ENCODE measurements around the gene CD151. TPM values are rescaled to one million over a fixed set of nuclear protein-coding genes. Genes with fewer than 3 reads are reported as not detected.
A peak's percentile ranks its signal among the peaks of the same experiment; 100 is the strongest.

CD151 gene
- total RNA-seq, 2 donors from 2014 or later: 371 to 396 TPM

GRCh38 chr11:855796-856195 lies 23.0 kb downstream of the CD151 start:
- DNase-seq: no peak
- no peak for TF ChIP-seq CTCF (IDR thresholded peaks at IDR 0.05)
- H3K9ac ChIP-seq (ENCODE audit: low read depth in 2 of 2, low read length in 2 of 2): no peak overlapping the region
- no peak overlapping the region for H3K27ac ChIP-seq
- H3K4me3 ChIP-seq: no peak overlapping the region
- H3K36me3 ChIP-seq: no peaks in the 10 kb centered on the region
- peaks cover 6% of the 10 kb centered on the region for H3K27me3 ChIP-seq
- intact Hi-C loops (cut with DNase I): no loop called here
- peaks cover 6% of the 10 kb centered on the region for H3K4me1 ChIP-seq
- H3K9me3 ChIP-seq: no peaks in the 10 kb centered on the region

- H3K27ac ChIP-seq: no peak overlapping the region
- H3K9ac ChIP-seq (ENCODE audit: low read depth in 2 of 2, low read length in 2 of 2): no peak overlapping the region
- H3K4me3 ChIP-seq: no peak overlapping the region
- no peak for DNase-seq
- peaks cover under 1% of the 10 kb centered on the region for H3K27me3 ChIP-seq
- H3K4me1 ChIP-seq: peaks cover 6% of the 10 kb centered on the region
- H3K9me3 ChIP-seq: no peaks in the 10 kb centered on the region
- intact Hi-C loops (cut with DNase I): no loop called here
- TF ChIP-seq CTCF (IDR thresholded peaks at IDR 0.05): no peak
- no peaks in the 10 kb centered on the region for H3K36me3 ChIP-seq
Measured at GRCh38 chr11:856397-856796, 23.6 kb downstream of the CD151 start.

- intact Hi-C loops (cut with DNase I): no loop called here
- H3K27ac ChIP-seq: no peak overlapping the region
- H3K9me3 ChIP-seq: no peaks in the 10 kb centered on the region
- H3K36me3 ChIP-seq: no peaks in the 10 kb centered on the region
- H3K9ac ChIP-seq (ENCODE audit: low read depth in 2 of 2, low read length in 2 of 2): no peak overlapping the region
- peaks cover 14% of the 10 kb centered on the region for H3K27me3 ChIP-seq
- H3K4me3 ChIP-seq: no peak overlapping the region
- TF ChIP-seq CTCF (IDR thresholded peaks at IDR 0.05): no peak
- no peak for DNase-seq
- peaks cover 12% of the 10 kb centered on the region for H3K4me1 ChIP-seq
Measured at GRCh38 chr11:858053-858761, 25.5 kb downstream of the CD151 start.

- no peak overlapping the region for H3K27ac ChIP-seq
- no peak overlapping the region for H3K4me3 ChIP-seq
- peaks cover 17% of the 10 kb centered on the region for H3K27me3 ChIP-seq
- H3K9me3 ChIP-seq: no peaks in the 10 kb centered on the region
- H3K36me3 ChIP-seq: no peaks in the 10 kb centered on the region
- peaks cover 12% of the 10 kb centered on the region for H3K4me1 ChIP-seq
- intact Hi-C loops (cut with DNase I): no loop called here
- no peak for TF ChIP-seq CTCF (IDR thresholded peaks at IDR 0.05)
- peak overlapping the region in 1 of 2 donors; percentile 24 for H3K9ac ChIP-seq (ENCODE audit: low read depth in 2 of 2, low read length in 2 of 2)
- no peak for DNase-seq
Measured at GRCh38 chr11:858762-859339, 26.1 kb downstream of the CD151 start.

GRCh38 chr11:859394-860131 lies 26.8 kb downstream of the CD151 start:
- TF ChIP-seq CTCF (IDR thresholded peaks at IDR 0.05): no peak
- Histone ChIP-seq H3K9ac (ENCODE audit: low read depth in 2 of 2, low read length in 2 of 2) (peak overlapping the region; percentile 12 to 39), H3K4me3 (peak overlapping the region; percentile 11), H3K27me3 (peaks cover 21% of the 10 kb centered on the region), H3K27ac (no peak overlapping the region), H3K4me1 (peaks cover 12% of the 10 kb centered on the region), H3K36me3 (no peaks in the 10 kb centered on the region), H3K9me3 (no peaks in the 10 kb centered on the region)
- DNase-seq: peak; percentile 83
- intact Hi-C loops (cut with DNase I): no loop called here
